GM20000 (cell line): ENCODE results near the gene CUBN.

Source experiments
- DNase-seq: peaks from one replicate; pipeline ENCODE4 v3.0.0; 2012; ENCODE audit warnings: low spot score
- TF ChIP-seq, protein P1 (sequence below): IDR thresholded peaks from 2 replicates; pipeline ENCODE4 v1.5.1; 2012; ENCODE audit warnings: mild to moderate bottlenecking, control low read depth; ENCODE audit errors: extremely low read depth, missing control alignments

CUBN gene

GRCh38 chr10:17081431-17081830 is 48.2 kb downstream of the CUBN start:
- no peak for DNase-seq
- TF ChIP-seq, protein P1, sequence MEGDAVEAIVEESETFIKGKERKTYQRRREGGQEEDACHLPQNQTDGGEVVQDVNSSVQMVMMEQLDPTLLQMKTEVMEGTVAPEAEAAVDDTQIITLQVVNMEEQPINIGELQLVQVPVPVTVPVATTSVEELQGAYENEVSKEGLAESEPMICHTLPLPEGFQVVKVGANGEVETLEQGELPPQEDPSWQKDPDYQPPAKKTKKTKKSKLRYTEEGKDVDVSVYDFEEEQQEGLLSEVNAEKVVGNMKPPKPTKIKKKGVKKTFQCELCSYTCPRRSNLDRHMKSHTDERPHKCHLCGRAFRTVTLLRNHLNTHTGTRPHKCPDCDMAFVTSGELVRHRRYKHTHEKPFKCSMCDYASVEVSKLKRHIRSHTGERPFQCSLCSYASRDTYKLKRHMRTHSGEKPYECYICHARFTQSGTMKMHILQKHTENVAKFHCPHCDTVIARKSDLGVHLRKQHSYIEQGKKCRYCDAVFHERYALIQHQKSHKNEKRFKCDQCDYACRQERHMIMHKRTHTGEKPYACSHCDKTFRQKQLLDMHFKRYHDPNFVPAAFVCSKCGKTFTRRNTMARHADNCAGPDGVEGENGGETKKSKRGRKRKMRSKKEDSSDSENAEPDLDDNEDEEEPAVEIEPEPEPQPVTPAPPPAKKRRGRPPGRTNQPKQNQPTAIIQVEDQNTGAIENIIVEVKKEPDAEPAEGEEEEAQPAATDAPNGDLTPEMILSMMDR = no peak

DNA sequence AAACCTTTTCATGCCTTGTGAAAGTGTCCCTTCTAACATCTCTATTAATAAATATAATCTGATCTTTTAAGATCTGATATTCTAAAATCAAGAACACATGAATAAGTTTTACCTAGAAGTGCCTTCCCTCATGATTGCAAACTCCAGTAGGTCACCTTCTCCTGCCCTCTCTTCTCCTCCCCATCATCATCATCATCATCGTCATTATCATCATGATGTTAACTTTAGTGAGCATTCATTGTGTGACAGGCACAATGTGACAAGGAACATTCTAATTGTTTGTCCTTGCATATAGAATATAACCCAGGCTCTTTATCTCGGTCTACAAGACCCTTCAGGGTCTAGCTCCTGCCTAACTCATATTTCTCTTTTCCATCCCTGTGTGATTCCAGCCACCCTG is 51.7 kb downstream of the CUBN start:
- DNase-seq = no peak
- TF ChIP-seq, protein P1 = no peak

DNA sequence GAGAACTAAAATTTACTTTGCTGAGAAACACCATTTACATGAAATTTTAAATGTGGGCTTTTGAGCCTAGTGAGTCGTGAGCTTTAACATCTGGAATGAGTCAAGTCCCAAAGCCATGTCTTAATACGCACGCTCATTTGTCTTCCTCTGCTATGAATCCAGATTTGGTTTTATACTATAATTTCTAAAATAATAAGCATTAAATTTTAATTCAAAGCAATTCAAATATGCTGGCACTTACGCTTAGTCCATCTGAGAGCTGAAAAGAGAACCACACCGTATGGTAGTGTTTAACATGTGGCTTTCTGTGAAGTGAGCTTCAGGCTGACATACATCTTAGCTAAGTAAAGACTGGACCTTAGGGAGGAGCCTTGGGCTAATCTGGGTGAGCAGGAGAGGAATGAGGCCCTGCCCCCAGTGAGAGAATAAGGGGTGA is 52.2 kb downstream of the CUBN start:
- no peak for DNase-seq
- TF ChIP-seq, protein P1 = no peak

DNA sequence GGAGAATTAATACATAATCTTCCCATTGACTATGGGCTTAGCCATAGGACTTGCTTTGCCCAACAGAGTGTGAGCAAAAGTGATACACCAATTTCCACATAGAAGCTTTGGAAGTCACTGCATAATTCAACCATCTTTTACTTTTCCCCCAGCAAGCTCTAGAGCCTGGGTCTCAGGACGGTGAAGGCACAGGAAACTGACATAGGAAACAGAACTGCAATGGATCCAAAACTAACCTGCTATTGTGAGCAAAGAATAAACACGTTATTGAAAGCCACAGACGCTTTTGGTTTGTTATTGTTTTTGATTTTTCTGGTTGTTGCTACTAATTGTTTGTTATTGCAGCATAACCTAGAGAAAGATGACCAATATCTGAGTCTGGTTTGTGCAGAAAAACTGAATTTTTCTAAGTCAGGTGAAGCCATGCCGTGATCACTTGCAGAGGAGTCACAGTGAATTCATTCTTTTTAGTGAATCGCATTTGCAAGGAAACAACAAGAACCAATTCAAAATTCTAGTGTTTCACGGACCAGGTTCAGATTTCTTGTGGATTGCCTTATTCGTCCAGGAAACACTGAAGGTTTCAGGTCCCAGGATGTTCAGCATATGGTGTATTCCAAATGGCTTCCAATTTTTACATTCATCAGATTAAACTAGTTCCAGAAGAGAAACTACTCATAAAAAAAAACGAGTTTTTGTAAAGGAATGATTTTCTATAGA is 52.8 kb downstream of the CUBN start:
- DNase-seq = no peak
- TF ChIP-seq, protein P1 = no peak

- DNase-seq = no peak
- TF ChIP-seq, protein P1 = no peak
These were observed 53.9 kb downstream of the CUBN start for GRCh38 chr10:17075533-17076359.

DNA sequence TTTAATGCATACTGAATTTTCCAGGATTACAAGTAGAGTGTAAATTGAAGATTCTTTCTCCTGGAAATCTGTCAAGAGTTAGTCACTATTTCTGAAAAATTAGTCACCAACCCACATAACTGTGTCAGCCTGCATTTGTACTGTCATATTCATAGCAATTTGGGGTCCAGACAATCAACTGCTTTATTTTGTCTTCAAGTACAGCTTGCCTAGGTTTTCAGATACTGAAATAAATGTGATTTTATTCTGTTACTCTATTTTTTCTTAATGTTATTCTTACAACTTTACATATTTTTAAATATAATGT is 55.1 kb downstream of the CUBN start:
- no peak for DNase-seq
- TF ChIP-seq, protein P1 = no peak
